T47D (cell line): ENCODE data around the gene B4GALNT1.
"Not testable (repeated sequence)": the region's sequence is repeated elsewhere in the genome, so short reads cannot be mapped to it uniquely, and the experiment has no call there.

ENCODE experiments used
- DNase-seq, 2 experiments: peaks; one replicate each; pipeline versions ENCODE4 v3.0.0 to v3.0.0-alpha.2; 2011 to 2012; ENCODE audit warnings: low read depth in 1 of 2, low spot score in 1 of 2
- JUND ChIP-seq: IDR thresholded peaks from 2 replicates; pipeline ENCODE4 v1.6.1; 2012; ENCODE audit warnings: low read depth
- in situ Hi-C: cut with HindIII; loops from 2 replicates; pipeline ENCODE4 v1.10.0; 2016; ENCODE audit warnings: low sequenced_read_pairs, low pct_unique_long_range_greater_than_20kb

B4GALNT1 gene

DNA sequence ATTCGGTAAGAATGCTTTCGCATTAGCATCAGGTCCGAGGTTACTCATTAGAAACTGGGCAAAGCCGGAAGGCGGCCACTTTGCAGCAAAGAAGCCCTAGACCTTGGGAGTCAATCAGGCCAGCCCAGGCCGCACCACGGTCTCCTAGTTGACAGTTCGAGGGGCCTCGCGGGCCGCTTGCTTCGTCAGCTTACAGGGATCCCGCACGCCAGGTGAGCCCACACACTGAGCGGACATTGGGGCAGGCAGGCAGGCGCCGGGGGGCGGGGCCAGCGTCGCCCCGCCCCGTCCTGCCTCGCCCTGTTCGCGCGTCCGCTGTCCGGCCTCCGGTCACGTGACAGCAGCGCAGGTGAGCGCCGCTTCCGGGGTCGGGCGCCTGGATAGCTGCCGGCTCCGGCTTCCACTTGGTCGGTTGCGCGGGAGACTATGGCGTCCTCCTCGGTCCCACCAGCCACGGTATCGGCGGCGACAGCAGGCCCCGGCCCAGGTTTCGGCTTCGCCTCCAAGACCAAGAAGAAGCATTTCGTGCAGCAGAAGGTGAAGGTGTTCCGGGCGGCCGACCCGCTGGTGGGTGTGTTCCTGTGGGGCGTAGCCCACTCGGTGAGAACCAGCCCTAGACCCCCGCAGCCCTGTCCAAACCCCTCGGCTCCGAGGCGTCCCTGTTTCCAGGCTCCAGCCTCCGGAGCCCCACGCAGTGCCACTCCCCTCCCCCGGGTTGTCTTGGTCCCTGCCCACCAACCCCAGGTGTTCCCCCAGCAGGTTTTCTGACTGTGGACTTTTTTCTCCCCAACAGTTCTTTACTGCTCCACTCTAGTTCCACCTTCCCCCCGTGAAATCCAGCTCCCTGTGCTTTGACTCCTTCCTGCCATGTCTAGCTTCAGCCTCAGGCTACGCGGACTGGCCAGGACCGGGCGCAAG is 41.9 kb downstream of the B4GALNT1 start, which contains the start of gene PIP4K2C:
Gene PIP4K2C, plus strand, starts transcription at position 329 of the 918 bp plus-strand sequence. Its CDS starts 98 bp downstream, at position 427.
- in situ Hi-C loops = no loop called here

DNA sequence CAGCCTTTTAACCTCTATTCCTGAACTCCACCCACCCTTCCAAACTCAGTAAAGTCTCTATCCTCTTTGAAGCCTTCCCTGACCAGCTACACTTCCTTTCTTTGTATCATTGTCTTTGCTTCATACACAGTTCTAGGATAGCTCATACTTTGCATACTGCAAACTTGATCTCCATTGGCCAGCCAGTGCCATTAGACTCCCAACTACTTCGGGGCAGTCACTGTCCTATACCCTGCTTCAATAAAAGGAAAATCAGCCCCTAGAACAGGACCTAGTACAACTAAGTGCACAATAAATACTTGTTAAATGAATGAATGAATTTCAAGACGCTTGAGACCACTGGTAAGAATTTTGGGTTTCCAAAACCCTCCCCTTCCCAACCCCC is 42.5 kb downstream of the B4GALNT1 start:
- in situ Hi-C loops = no loop called here
- TF ChIP-seq JUND = no peak
- peak in 1 of 2 experiments; percentile 23 for DNase-seq

More for the DNA sequence above, 41.9 kb downstream of the B4GALNT1 start, which contains the start of gene PIP4K2C:
- peak; percentile 92 to 93 for DNase-seq
- no peak for TF ChIP-seq JUND

DNA sequence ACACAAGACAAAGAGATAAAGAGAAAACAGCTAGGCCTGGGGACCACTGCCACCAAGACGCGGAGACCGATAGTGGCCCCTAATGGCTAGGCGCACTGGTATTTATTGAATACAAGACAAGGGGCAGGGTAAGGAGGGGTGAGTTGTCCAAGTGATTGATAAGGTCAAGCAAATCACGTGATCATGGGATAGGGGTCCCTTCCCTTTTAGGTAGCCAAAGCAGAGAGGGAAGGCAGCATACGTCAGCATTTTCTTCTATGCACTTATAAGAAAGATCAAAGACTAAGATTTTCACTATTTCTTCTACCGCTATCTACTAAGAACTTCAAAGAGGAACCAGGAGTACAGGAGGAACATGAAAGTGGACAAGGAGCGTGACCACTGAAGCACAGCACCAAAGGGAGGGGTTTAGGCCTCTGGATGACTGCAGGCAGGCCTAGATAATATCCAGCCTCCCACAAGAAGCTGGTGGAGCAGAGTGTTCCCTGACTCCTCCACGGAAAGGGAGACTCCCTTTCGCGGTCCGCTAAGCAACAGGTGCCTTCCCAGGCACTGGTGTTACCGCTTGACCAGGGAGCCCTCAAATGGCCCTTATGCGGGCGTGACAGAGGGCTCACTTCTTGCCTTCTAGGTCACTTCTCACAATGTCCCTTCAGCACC is 43.9 kb downstream of the B4GALNT1 start:
- in situ Hi-C loops, DNase-seq: not testable (repeated sequence)

DNA sequence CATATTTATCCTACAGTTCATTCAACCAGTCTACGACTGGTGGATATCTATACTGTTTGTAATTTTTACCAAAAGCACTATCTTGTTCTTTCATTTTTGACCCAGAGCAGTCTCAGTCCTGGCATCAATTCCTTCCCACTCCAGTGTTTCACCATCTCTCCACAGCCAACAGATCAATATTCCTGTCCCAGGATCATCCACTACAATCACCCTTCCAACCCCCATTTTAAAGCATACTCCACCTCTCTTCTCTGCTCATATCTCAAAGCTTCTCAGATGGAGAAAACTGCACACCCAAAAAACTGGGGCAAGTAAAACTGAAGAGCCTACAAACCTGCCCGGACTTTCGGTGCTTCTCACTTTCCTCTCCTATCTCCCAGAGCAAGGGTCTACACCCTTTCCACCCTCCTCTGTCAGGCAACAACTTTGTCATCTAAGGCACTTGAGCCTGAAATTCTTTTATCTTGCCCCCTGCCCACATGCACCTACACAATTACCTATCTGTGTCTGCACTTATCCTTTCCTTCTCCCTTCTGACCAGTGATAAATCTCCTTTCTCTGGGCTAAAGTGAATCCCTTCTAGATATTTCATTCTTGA is 46.1 kb downstream of the B4GALNT1 start:
- no peak for TF ChIP-seq JUND
- in situ Hi-C loops = no loop called here
- no peak for DNase-seq

DNA sequence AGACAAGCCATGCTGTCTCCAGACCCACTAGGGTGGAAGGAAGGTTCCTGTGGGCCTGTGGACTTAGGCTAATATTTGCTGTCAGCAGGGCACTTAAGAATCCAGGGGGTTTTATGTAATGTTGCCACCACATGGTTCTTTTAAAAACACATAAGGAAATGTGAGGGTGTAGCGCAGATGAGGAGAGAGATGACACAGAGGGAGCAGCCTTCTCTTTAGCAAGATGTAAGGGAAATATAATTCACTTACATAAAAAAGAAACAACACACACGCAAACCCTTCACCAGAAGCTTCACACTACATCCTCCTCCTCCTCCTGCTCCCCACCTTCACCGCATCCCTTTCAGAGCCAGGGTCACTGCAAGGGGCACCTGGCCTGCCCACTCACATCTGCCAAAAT is 46.9 kb downstream of the B4GALNT1 start:
- TF ChIP-seq JUND = no peak
- in situ Hi-C loops = no loop called here
- no peak for DNase-seq

DNA sequence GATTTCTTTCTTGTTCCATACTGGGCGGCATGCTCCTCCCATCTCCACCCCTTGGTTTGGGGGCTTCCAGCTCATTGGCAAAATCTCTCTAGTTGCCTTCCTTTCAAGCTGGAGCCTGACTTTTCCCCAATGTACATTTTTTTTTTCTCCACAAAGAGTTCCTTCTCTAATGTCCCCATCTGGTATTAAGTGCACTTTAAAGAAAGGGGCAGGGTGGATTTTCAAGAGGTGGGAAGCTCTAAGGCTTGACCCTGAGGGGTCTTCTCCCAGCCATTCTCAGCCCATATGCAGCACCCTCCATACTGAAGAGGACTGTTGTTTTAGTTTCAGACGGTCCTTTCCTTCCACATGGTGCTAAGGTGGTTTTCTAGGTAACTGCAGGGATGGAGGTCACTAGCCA is 47.8 kb downstream of the B4GALNT1 start:
- in situ Hi-C loops = no loop called here
- DNase-seq = no peak
- TF ChIP-seq JUND = no peak

DNA sequence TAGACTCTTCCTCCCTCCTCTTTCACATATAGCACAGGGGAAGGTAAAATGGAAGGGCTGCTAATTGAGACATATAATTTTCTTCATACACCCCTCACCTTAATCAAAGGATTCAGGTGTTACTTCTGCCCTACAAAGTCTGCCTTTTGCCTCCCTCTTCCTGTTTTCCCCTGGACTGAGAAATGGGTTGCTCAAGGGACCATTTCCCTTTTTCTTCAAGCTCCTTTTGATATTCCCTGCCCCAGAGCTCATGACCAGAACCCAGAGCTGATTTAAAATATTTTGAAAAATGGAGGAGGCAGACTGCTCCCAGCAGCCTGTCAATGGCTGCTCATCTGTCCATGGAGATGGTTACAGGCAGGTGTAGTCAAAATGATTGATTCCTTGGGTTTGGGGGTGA is 48.3 kb downstream of the B4GALNT1 start:
- TF ChIP-seq JUND = no peak
- in situ Hi-C loops = no loop called here
- DNase-seq = no peak

DNA sequence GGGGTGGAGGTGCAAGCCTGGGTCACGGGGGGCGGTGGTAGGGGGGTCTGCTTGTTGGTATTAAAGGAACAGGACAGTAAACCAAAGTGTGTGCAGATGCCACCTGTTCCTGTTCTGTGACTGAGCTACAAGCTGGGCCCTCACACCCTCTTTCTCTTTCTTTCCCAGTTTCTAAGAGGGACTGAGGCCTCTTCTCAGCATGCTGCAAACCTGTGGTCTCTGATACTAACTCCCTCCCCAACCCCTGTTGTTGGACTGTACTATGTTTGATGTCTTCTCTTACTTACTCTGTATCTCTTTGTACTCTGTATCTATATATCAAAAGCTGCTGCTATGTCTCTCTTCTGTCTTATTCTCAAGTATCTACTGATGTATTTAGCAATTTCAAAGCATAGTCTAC is 49.0 kb downstream of the B4GALNT1 start:
- TF ChIP-seq JUND = no peak
- in situ Hi-C loops = no loop called here
- DNase-seq = no peak

DNA sequence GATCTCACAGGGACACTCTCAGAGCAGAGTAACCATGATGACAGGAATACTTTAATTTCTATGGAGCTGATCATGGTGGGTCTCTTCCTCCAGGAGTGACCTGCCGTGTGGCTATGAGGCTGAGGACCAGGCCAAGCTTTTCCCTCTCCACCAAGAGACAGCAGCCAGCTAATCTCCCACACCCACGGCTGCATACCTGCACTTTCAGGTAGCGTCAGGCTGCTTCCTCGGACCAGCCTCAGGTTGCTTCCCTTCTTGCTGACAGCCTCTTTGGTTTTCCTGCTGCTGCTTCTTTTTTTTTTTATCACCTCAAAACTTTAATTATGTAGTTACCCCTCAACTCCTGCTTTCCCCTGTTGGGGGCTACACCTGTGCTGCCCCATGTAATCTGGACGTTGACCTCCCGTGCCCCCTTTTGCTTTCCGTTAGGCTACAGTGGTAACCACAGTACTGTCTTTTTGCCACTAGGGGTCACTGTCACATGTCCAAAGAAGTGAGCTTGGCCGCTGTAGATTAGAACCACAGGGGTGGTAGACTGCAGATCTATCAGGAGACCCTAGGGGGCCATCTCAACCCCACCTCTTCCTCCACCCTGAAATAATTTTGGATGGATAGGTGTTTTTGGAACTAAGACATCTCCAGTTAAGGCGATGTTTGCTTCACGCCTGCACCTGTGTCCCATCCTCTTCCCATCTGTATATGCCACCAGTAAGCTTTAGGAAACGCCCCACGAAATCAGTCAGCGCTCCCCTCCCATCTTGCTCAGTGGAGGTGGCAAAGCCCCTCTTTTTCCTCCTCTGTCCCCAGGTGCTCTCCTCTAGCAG is 49.8 kb downstream of the B4GALNT1 start:
- peak; percentile 74 to 79 for DNase-seq
- no peak for TF ChIP-seq JUND
- in situ Hi-C loops = no loop called here

DNA sequence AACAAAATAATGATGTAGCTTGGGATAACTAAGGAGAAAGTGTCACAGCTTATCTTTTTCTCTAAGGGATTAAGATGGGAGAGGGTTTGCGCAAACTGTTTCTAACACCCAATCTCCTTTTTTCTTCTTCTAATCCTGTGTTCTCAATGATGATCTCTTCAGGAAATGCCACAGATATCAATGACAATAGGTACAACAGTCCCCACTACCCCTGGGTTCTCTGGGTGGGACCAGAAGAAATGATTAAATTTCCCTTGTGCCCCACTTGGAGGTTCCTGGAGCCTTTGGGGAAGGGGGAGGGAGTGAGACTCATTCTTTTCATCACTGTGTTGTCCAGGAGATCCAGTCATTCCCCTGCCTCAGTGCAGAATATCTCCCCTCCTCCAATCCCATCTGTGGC is 50.6 kb downstream of the B4GALNT1 start:
- TF ChIP-seq JUND = no peak
- no peak for DNase-seq
- in situ Hi-C loops = no loop called here

DNA sequence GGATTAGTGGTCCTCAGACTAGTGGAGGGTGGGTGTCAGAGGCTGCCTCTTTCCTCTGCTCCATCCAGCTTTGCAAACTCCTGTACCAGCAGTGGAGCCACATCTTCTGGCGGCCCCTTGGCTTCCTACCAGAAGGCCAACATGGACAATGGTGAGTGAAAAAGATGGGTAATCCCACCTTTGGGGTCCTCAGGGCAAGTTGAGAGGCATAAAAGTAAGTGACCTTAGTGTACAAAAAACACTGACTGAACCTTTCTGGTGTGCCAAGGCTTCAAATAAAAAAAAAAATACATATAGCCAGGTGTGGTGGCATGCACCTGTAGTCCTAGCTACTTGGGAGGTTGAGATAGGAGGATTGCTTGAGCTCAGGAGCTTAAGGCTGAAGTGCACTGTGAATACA is 51.2 kb downstream of the B4GALNT1 start:
- in situ Hi-C loops = no loop called here
- DNase-seq = no peak
- no peak for TF ChIP-seq JUND

DNA sequence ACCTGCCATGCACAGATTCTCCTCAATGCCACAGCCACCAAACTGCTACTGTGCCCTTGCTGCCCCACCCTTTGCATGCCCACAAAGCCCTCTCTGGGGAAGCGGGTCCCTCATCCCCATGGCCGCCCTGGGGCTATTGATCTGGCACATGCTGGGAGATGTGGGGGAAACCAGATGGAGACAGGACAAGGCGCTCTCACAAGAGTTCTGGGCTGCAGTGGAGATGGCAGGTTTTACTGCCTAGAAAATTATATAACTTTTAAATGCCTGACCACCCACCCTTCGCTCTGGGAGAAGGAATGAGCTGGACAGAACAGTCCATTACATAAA is 52.6 kb downstream of the B4GALNT1 start:
- no peak for TF ChIP-seq JUND
- in situ Hi-C loops = no loop called here
- DNase-seq = no peak
